Activated CD4-positive, alpha-beta T cell treated with anti-CD3 and anti-CD28 coated beads for 36 hours (primary cell): ENCODE measurements around the gene CHRDL1. TPM values are rescaled to one million over a fixed set of nuclear protein-coding genes. Genes with fewer than 3 reads are reported as not detected.
A peak's percentile ranks its signal among the peaks of the same experiment; 100 is the strongest.
"Not testable (repeated sequence)": the region's sequence is repeated elsewhere in the genome, so short reads cannot be mapped to it uniquely, and the experiment has no call there.

Source experiments
- ATAC-seq: fragments of 200-7000 bp; cut with Tn5 transposase; one replicate; pipeline ENCODE4 v1.10.0; 2021; ENCODE audit warnings: mild to moderate bottlenecking, moderate library complexity
- CTCF ChIA-PET: fragments of 350-600 bp; sonication (Branson Sonifier 250); formaldehyde crosslinking; loops from one replicate; lab custom pipeline; 2021; ENCODE audit warnings: antibody characterized with exemption; lab: Charles Lee
- POLR2A ChIA-PET: fragments of 350-600 bp; sonication (Branson Sonifier 250); formaldehyde crosslinking; loops from one replicate; lab custom pipeline; 2021; ENCODE audit warnings: antibody characterized with exemption, inconsistent platforms; lab: Charles Lee
- DNase-seq: peaks from one replicate; pipeline ENCODE4 v3.0.0-alpha.2; 2020
- H3K27ac Mint-ChIP-seq: one replicate; pipeline ENCODE4 v1.8.0; 2021; ENCODE audit warnings: mixed read lengths
- H3K27me3 Mint-ChIP-seq: one replicate; pipeline ENCODE4 v1.8.0; 2021; ENCODE audit warnings: mixed read lengths
- H3K36me3 Mint-ChIP-seq: one replicate; pipeline ENCODE4 v1.8.0; 2021; ENCODE audit warnings: low read depth, mixed read lengths
- H3K4me1 Mint-ChIP-seq: one replicate; pipeline ENCODE4 v1.8.0; 2021; ENCODE audit warnings: mixed read lengths
- H3K4me3 Mint-ChIP-seq: one replicate; pipeline ENCODE4 v1.8.0; 2021; ENCODE audit warnings: mild to moderate bottlenecking, moderate library complexity, mixed read lengths
- H3K9me3 Mint-ChIP-seq: one replicate; pipeline ENCODE4 v1.8.0; 2021; ENCODE audit warnings: low read depth, mixed read lengths
- intact Hi-C, 2 experiments: fragments of 100-400 bp; cut with DNase I in 1 of 2; cut with micrococcal nuclease in 1 of 2; formaldehyde crosslinking; loops; one replicate each; pipeline versions ENCODE4 v1.14.2 to v1.15.1; 2022 to 2024; cut with DNase I, micrococcal nuclease
- total RNA-seq, 2 experiments: library from RNA; stranded (reverse); gene quantifications; one replicate each; pipeline ENCODE4 v1.2.3, GENCODE V29; 2021

Gene CHRDL1
- total RNA-seq, 2 experiments from 2014 or later, result not detected

GRCh38 chrX:110692866-110693265 lies 102.8 kb downstream of the CHRDL1 start:
- Mint-ChIP-seq H3K27ac (no peak overlapping the region), H3K27me3 (no peaks in the 10 kb centered on the region), H3K36me3 (no peaks in the 10 kb centered on the region), H3K4me1 (no peaks in the 10 kb centered on the region), H3K4me3 (no peak overlapping the region), H3K9me3 (no peaks in the 10 kb centered on the region)
- CTCF ChIA-PET, result interaction anchor here (0.6 kb wide), 1 partner anchor 648 kb away, joined by 3 read pairs; no protein-coding TSS in a partner anchor
- ATAC-seq, result no peak
- no peak for DNase-seq
- intact Hi-C loops, result no loop called here
- POLR2A ChIA-PET, result no interaction called here

GRCh38 chrX:110691446-110691845 lies 104.2 kb downstream of the CHRDL1 start:
- POLR2A ChIA-PET, result no interaction called here
- Mint-ChIP-seq H3K36me3 (no peaks in the 10 kb centered on the region), H3K4me1 (no peaks in the 10 kb centered on the region), H3K9me3 (no peaks in the 10 kb centered on the region), H3K4me3 (no peak overlapping the region), H3K27ac (no peak overlapping the region), H3K27me3 (no peaks in the 10 kb centered on the region)
- intact Hi-C loops, result no loop called here
- DNase-seq (no peak), ATAC-seq (no peak)
- CTCF ChIA-PET, result no interaction called here

GRCh38 chrX:110684653-110685052 lies 111.0 kb downstream of the CHRDL1 start:
- intact Hi-C loops, result no loop called here
- Mint-ChIP-seq H3K36me3 (no peaks in the 10 kb centered on the region), H3K4me1 (no peaks in the 10 kb centered on the region), H3K9me3 (no peaks in the 10 kb centered on the region), H3K4me3 (no peak overlapping the region), H3K27ac (no peak overlapping the region), H3K27me3 (no peaks in the 10 kb centered on the region)
- ChIA-PET POLR2A (no interaction called here), CTCF (no interaction called here)
- DNase-seq (no peak), ATAC-seq (no peak)

GRCh38 chrX:110683925-110684324 lies 111.7 kb downstream of the CHRDL1 start:
- DNase-seq (no peak), ATAC-seq (no peak)
- H3K36me3 Mint-ChIP-seq, result no peaks in the 10 kb centered on the region
- no peaks in the 10 kb centered on the region for H3K4me1 Mint-ChIP-seq
- H3K27me3 Mint-ChIP-seq, result no peaks in the 10 kb centered on the region
- H3K4me3 Mint-ChIP-seq, result no peak overlapping the region
- H3K27ac Mint-ChIP-seq, result no peak overlapping the region
- H3K9me3 Mint-ChIP-seq, result no peaks in the 10 kb centered on the region
- CTCF ChIA-PET, result no interaction called here
- POLR2A ChIA-PET, result no interaction called here
- intact Hi-C loops, result no loop called here

GRCh38 chrX:110678591-110678990 lies 117.0 kb downstream of the CHRDL1 start:
- POLR2A ChIA-PET, result no interaction called here
- Mint-ChIP-seq H3K27me3 (peaks cover 3% of the 10 kb centered on the region), H3K9me3 (no peaks in the 10 kb centered on the region), H3K36me3 (no peaks in the 10 kb centered on the region), H3K4me3 (no peak overlapping the region), H3K4me1 (peaks cover 5% of the 10 kb centered on the region), H3K27ac (no peak overlapping the region)
- CTCF ChIA-PET, result interaction anchor here (0.6 kb wide), 1 partner anchor 684 kb away, joined by 3 read pairs; no protein-coding TSS in a partner anchor
- no peak for DNase-seq
- intact Hi-C loops, result no loop called here
- ATAC-seq, result no peak

- Mint-ChIP-seq H3K36me3 (no peaks in the 10 kb centered on the region), H3K4me3 (no peak overlapping the region), H3K27ac (no peak overlapping the region), H3K4me1 (peaks cover 5% of the 10 kb centered on the region), H3K9me3 (no peaks in the 10 kb centered on the region), H3K27me3 (peaks cover 3% of the 10 kb centered on the region)
- CTCF ChIA-PET, result no interaction called here
- POLR2A ChIA-PET, result no interaction called here
- DNase-seq (no peak), ATAC-seq (no peak)
- intact Hi-C loops, result no loop called here
These were observed 119.7 kb downstream of the CHRDL1 start for GRCh38 chrX:110675886-110676285.

GRCh38 chrX:110671068-110671803 lies 124.4 kb downstream of the CHRDL1 start:
- Mint-ChIP-seq H3K27ac (no peak overlapping the region), H3K36me3 (no peaks in the 10 kb centered on the region), H3K4me3 (no peak overlapping the region), H3K9me3 (no peaks in the 10 kb centered on the region), H3K27me3 (no peaks in the 10 kb centered on the region), H3K4me1 (no peaks in the 10 kb centered on the region)
- intact Hi-C loops, result no loop called here
- no peak for DNase-seq
- ChIA-PET POLR2A (no interaction called here), CTCF (no interaction called here)
- no peak for ATAC-seq

GRCh38 chrX:110669572-110669971 lies 126.0 kb downstream of the CHRDL1 start:
- ChIA-PET CTCF (no interaction called here), POLR2A (no interaction called here)
- H3K9me3 Mint-ChIP-seq, result no peaks in the 10 kb centered on the region
- ATAC-seq (no peak), DNase-seq (no peak)
- intact Hi-C loops, result loop anchor here in 1 of 2 experiments (10.0 kb wide), 1 partner anchor 215 kb away; no protein-coding TSS in a partner anchor
- no peak overlapping the region for H3K4me3 Mint-ChIP-seq
- no peaks in the 10 kb centered on the region for H3K27me3 Mint-ChIP-seq
- no peak overlapping the region for H3K27ac Mint-ChIP-seq
- H3K36me3 Mint-ChIP-seq, result no peaks in the 10 kb centered on the region
- H3K4me1 Mint-ChIP-seq, result no peaks in the 10 kb centered on the region

- intact Hi-C loops, result loop anchor here in 1 of 2 experiments (10.0 kb wide), 1 partner anchor 213 kb away; no protein-coding TSS in a partner anchor
- Mint-ChIP-seq H3K27ac (no peak overlapping the region), H3K4me3 (no peak overlapping the region), H3K36me3 (no peaks in the 10 kb centered on the region), H3K4me1 (no peaks in the 10 kb centered on the region), H3K27me3 (no peaks in the 10 kb centered on the region), H3K9me3 (no peaks in the 10 kb centered on the region)
- ATAC-seq (no peak), DNase-seq (no peak)
- POLR2A ChIA-PET, result no interaction called here
- CTCF ChIA-PET, result no interaction called here
These were observed 127.9 kb downstream of the CHRDL1 start for GRCh38 chrX:110667706-110668105.

- H3K9me3 Mint-ChIP-seq, result no peaks in the 10 kb centered on the region
- no peaks in the 10 kb centered on the region for H3K36me3 Mint-ChIP-seq
- DNase-seq (peak; percentile 38), ATAC-seq (no peak)
- ChIA-PET CTCF (interaction anchor here (0.6 kb wide), 1 partner anchor 183 kb away, joined by 3 read pairs; no protein-coding TSS in a partner anchor), POLR2A (no interaction called here)
- H3K4me1 Mint-ChIP-seq, result no peaks in the 10 kb centered on the region
- H3K27me3 Mint-ChIP-seq, result no peaks in the 10 kb centered on the region
- no peak overlapping the region for H3K27ac Mint-ChIP-seq
- intact Hi-C loops, result loop anchor here (2.0 to 10.0 kb wide), 2 partner anchors 211 to 215 kb away; no protein-coding TSS in a partner anchor
- H3K4me3 Mint-ChIP-seq, result no peak overlapping the region
These were observed 130.2 kb downstream of the CHRDL1 start for GRCh38 chrX:110665223-110666002.

- no peak overlapping the region for H3K27ac Mint-ChIP-seq
- POLR2A ChIA-PET, result no interaction called here
- intact Hi-C loops, result no loop called here
- no peak overlapping the region for H3K4me3 Mint-ChIP-seq
- H3K9me3 Mint-ChIP-seq, result no peaks in the 10 kb centered on the region
- DNase-seq, result no peak
- H3K27me3 Mint-ChIP-seq, result no peaks in the 10 kb centered on the region
- no peak for ATAC-seq
- no peaks in the 10 kb centered on the region for H3K36me3 Mint-ChIP-seq
- CTCF ChIA-PET, result no interaction called here
- no peaks in the 10 kb centered on the region for H3K4me1 Mint-ChIP-seq
These were observed 138.5 kb downstream of the CHRDL1 start for GRCh38 chrX:110657073-110657472.

GRCh38 chrX:110654280-110654679 lies 141.3 kb downstream of the CHRDL1 start:
- ATAC-seq, H3K4me1 Mint-ChIP-seq, POLR2A ChIA-PET, CTCF ChIA-PET, H3K4me3 Mint-ChIP-seq, H3K27ac Mint-ChIP-seq, H3K36me3 Mint-ChIP-seq, DNase-seq, intact Hi-C loops, H3K9me3 Mint-ChIP-seq, H3K27me3 Mint-ChIP-seq: not testable (repeated sequence)
